Mesendoderm (in vitro differentiated cells): ENCODE measurements around the gene HUS1.
A peak's percentile ranks its signal among the peaks of the same experiment; 100 is the strongest.

ENCODE experiments used
- DNase-seq: peaks from one replicate; pipeline ENCODE4 v3.0.0; 2013
- H2AK5ac ChIP-seq: 2 replicates; pipeline ENCODE4 v1.6.1; 2013; ENCODE audit warnings: low read length, inconsistent platforms
- H2BK120ac ChIP-seq: 2 replicates; pipeline ENCODE4 v1.6.1; 2013; ENCODE audit warnings: low read depth, mild to moderate bottlenecking, low read length, moderate library complexity, mixed read lengths
- H2BK15ac ChIP-seq: replicated peaks from 2 replicates; pipeline ENCODE4 v1.6.1; 2013; ENCODE audit warnings: low read depth, mild to moderate bottlenecking, moderate library complexity
- H2BK5ac ChIP-seq: 2 replicates; pipeline ENCODE4 v1.6.1; 2013; ENCODE audit warnings: low read length, inconsistent platforms
- H3K18ac ChIP-seq: 2 replicates; pipeline ENCODE4 v1.6.1; 2013; ENCODE audit warnings: mild to moderate bottlenecking, low read length, mixed read lengths
- H3K23ac ChIP-seq: one replicate; pipeline ENCODE4 v1.6.1; 2013; ENCODE audit warnings: low read length
- H3K27ac ChIP-seq: 2 replicates; pipeline ENCODE4 v1.5.1; 2013; ENCODE audit warnings: low read depth, mild to moderate bottlenecking, inconsistent platforms, low read length, moderate library complexity
- H3K27me3 ChIP-seq: 2 replicates; pipeline ENCODE4 v1.6.1; 2013; ENCODE audit warnings: low read length, control low read depth, mild to moderate bottlenecking, inconsistent platforms; ENCODE audit not compliant: insufficient read depth, poor library complexity
- H3K36me3 ChIP-seq: 2 replicates; pipeline ENCODE4 v1.6.1; 2013; ENCODE audit warnings: low read length, inconsistent platforms; ENCODE audit not compliant: control insufficient read depth, insufficient read depth
- H3K4ac ChIP-seq: one replicate; pipeline ENCODE4 v1.6.1; 2013; ENCODE audit warnings: low read depth, mild to moderate bottlenecking, low read length, moderate library complexity
- H3K4me1 ChIP-seq: 2 replicates; pipeline ENCODE4 v1.6.1; 2013; ENCODE audit warnings: low read depth, low read length, inconsistent platforms; ENCODE audit not compliant: control insufficient read depth
- H3K4me2 ChIP-seq: 2 replicates; pipeline ENCODE4 v1.6.1; 2013; ENCODE audit warnings: low read length
- H3K4me3 ChIP-seq: 2 replicates; pipeline ENCODE4 v1.5.1; 2013; ENCODE audit warnings: mild to moderate bottlenecking, low read length
- H3K56ac ChIP-seq: one replicate; pipeline ENCODE4 v1.6.1; 2013; ENCODE audit warnings: low read length
- H3K79me1 ChIP-seq: 2 replicates; pipeline ENCODE4 v1.6.1; 2013; ENCODE audit warnings: low read length, inconsistent platforms
- H3K79me2 ChIP-seq: 2 replicates; pipeline ENCODE4 v1.6.1; 2013; ENCODE audit warnings: mild to moderate bottlenecking, low read length; ENCODE audit not compliant: control insufficient read depth, insufficient read depth
- H3K9ac ChIP-seq: 2 replicates; pipeline ENCODE4 v1.6.1; 2013; ENCODE audit warnings: low read length, inconsistent platforms
- H4K5ac ChIP-seq: one replicate; pipeline ENCODE4 v1.6.1; 2013; ENCODE audit warnings: low read length
- H4K8ac ChIP-seq: one replicate; pipeline ENCODE4 v1.6.1; 2013; ENCODE audit warnings: low read depth, mild to moderate bottlenecking, control low read depth, low read length, moderate library complexity
- WGBS: extraction: QIAGEN DNeasy Blood & Tissue Kit; methylation state at CpG from one replicate; pipeline ENCODE4 v1.1.7; 2013; ENCODE audit warnings: low lambda C conversion rate, missing lambda C conversion rate; ENCODE audit not compliant: insufficient coverage; ENCODE audit errors: extremely low coverage; 5-methylcytosine and 5-hydroxymethylcytosine counted together

HUS1 gene

DNA sequence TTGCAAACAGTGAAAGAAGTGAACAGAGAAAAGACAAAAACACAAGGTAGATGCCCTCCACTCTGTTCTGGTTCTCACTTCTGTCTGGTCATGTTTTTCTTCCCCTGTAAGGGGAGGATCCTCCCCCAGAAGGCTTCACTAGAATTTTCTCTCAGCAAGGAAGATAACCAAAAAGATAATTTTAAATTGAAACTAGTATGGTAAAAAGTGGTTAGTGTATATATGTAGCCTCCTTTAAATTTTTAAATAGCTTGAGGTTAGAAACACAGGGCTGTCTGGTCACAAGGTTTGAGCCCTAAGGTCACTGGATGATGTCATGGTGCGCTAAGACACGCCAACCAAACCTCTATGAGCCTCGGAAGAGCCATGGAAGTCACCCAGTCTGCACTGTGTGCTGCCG, 25.6 kb downstream of the HUS1 start:
- Histone ChIP-seq H3K79me1 (peaks cover 2% of the 10 kb centered on the region), H2BK5ac (no peak overlapping the region), H3K36me3 (no peaks in the 10 kb centered on the region), H3K4me2 (no peak overlapping the region), H2AK5ac (no peak overlapping the region), H3K27ac (no peak overlapping the region), H2BK120ac (no peak overlapping the region), H3K4ac (no peak overlapping the region), H3K4me1 (peaks cover 2% of the 10 kb centered on the region), H3K79me2 (no peaks in the 10 kb centered on the region), H3K23ac (no peak overlapping the region), H4K5ac (no peak overlapping the region), H3K4me3 (no peak overlapping the region), H3K9ac (no peak overlapping the region), H4K8ac (no peak overlapping the region), H3K27me3 (no peaks in the 10 kb centered on the region), H3K56ac (no peak overlapping the region), H3K18ac (no peak overlapping the region), H2BK15ac (no peak overlapping the region)
- DNase-seq: no peak
- WGBS: no CpG with 5 or more reads among the region's 4 CpGs

DNA sequence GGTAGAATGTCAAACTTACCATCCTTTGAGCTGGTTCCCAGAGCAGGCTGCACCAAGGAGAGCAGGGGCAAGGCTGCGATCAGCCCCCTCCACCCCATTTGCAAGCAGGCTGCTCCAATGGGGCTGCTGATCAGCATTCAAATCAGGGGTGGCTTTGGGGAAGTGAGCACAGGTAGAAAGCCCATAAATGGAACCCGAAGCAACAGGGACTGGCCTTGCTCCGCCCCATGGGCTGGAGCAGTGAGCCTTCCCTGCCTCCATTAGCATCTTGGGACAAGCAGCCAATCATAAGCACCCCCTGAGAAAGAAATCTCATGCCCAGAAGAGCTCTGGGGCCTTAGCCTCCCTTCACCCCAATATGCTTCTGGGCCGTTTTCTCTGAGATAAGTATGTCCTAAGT, 27.2 kb downstream of the HUS1 start:
- no peak overlapping the region for H3K4ac ChIP-seq
- H3K4me1 ChIP-seq: peaks cover 2% of the 10 kb centered on the region
- no peak overlapping the region for H2AK5ac ChIP-seq
- H3K56ac ChIP-seq: no peak overlapping the region
- no peak overlapping the region for H4K8ac ChIP-seq
- no peak overlapping the region for H2BK120ac ChIP-seq
- no peak overlapping the region for H3K18ac ChIP-seq
- H3K27ac ChIP-seq: no peak overlapping the region
- no peak overlapping the region for H2BK15ac ChIP-seq
- H3K4me3 ChIP-seq: no peak overlapping the region
- peaks cover 2% of the 10 kb centered on the region for H3K79me1 ChIP-seq
- no peak overlapping the region for H3K23ac ChIP-seq
- no CpG with 5 or more reads among the region's 4 CpGs for WGBS
- no peaks in the 10 kb centered on the region for H3K36me3 ChIP-seq
- H3K4me2 ChIP-seq: no peak overlapping the region
- no peak for DNase-seq
- no peaks in the 10 kb centered on the region for H3K27me3 ChIP-seq
- no peak overlapping the region for H4K5ac ChIP-seq
- H2BK5ac ChIP-seq: no peak overlapping the region
- no peaks in the 10 kb centered on the region for H3K79me2 ChIP-seq
- H3K9ac ChIP-seq: no peak overlapping the region

DNA sequence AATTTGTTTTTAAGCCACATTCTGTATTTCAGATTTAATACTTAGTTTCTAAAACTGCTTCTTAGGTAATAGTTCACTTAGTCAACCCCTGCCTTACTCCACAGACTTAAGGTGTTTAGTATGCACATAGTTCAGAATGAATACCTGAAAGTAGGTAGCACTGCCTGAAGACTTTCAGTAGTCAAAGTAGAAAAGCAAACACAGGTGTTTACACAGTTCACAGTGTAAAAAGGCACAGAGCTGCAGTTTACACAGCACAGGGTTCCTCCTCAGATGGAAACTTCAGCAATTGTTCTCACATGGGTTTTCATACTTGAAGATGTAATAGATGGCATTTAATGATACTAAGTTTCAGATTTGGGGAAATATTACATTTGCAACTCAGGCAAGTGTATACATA, 28.0 kb downstream of the HUS1 start:
- Histone ChIP-seq H3K9ac (no peak overlapping the region), H3K79me2 (no peaks in the 10 kb centered on the region), H3K36me3 (no peaks in the 10 kb centered on the region), H3K4me1 (peaks cover 2% of the 10 kb centered on the region), H2BK15ac (no peak overlapping the region), H3K79me1 (peaks cover 2% of the 10 kb centered on the region), H3K27me3 (no peaks in the 10 kb centered on the region), H3K18ac (no peak overlapping the region), H3K23ac (no peak overlapping the region), H3K56ac (no peak overlapping the region), H4K5ac (no peak overlapping the region), H3K4me3 (no peak overlapping the region), H3K4ac (no peak overlapping the region), H2BK120ac (no peak overlapping the region), H2BK5ac (no peak overlapping the region), H3K4me2 (no peak overlapping the region), H2AK5ac (no peak overlapping the region), H3K27ac (no peak overlapping the region), H4K8ac (no peak overlapping the region)
- DNase-seq: no peak

DNA sequence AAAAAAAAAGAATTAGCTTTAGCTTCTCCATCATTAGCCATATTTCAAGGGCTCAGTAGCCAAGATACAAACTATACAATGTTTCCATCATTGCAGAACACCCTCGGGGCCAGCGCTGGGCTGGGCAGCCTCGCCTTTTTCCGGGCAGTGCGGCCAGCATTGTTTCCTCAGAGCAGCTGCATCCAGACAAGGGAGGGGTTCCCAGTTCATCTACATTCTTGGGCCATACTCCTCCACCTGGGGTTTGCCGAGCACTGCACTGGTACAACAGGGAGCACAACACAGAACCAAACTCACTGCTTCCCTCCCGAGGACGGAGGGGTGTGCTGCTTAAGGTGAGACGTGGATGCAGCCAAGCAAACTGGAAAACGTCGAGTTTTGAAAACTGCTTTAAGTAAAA, 28.7 kb downstream of the HUS1 start:
- Histone ChIP-seq H3K4me2 (no peak overlapping the region), H3K36me3 (no peaks in the 10 kb centered on the region), H3K4me1 (no peaks in the 10 kb centered on the region), H3K56ac (no peak overlapping the region), H4K8ac (no peak overlapping the region), H3K9ac (no peak overlapping the region), H3K79me2 (no peaks in the 10 kb centered on the region), H3K27me3 (no peaks in the 10 kb centered on the region), H2BK5ac (no peak overlapping the region), H2BK120ac (no peak overlapping the region), H3K4me3 (no peak overlapping the region), H2AK5ac (no peak overlapping the region), H4K5ac (no peak overlapping the region), H2BK15ac (no peak overlapping the region), H3K79me1 (no peaks in the 10 kb centered on the region), H3K27ac (no peak overlapping the region), H3K18ac (no peak overlapping the region), H3K4ac (no peak overlapping the region), H3K23ac (no peak overlapping the region)
- WGBS: no CpG with 5 or more reads among the region's 11 CpGs
- peak; percentile 34 for DNase-seq

DNA sequence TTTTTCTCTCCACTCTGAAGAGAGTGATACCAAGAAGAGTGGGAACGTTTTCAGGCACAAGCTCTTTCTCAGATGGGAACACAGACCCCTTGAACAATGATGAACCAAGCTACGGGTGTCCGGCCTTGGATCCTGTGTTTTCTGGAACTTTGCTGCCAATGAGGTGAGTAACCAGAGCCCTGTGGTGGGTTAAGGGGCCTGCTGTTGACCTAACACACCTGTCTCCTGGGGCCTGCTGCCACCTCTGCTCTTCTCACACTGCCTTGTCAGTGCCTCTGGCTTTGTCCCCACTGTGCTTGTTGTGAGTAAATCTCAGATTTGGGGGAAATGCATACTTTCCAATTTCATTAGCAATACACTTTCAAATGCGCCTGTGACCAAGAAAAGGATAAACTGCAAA, 29.7 kb downstream of the HUS1 start:
- Histone ChIP-seq H4K5ac (no peak overlapping the region), H3K4me2 (no peak overlapping the region), H2BK5ac (no peak overlapping the region), H3K27ac (no peak overlapping the region), H3K36me3 (no peaks in the 10 kb centered on the region), H3K56ac (no peak overlapping the region), H3K9ac (no peak overlapping the region), H2BK15ac (no peak overlapping the region), H3K4me3 (no peak overlapping the region), H4K8ac (no peak overlapping the region), H3K4ac (no peak overlapping the region), H2AK5ac (no peak overlapping the region), H3K18ac (no peak overlapping the region), H3K4me1 (no peaks in the 10 kb centered on the region), H3K79me1 (no peaks in the 10 kb centered on the region), H2BK120ac (no peak overlapping the region), H3K23ac (no peak overlapping the region), H3K27me3 (no peaks in the 10 kb centered on the region), H3K79me2 (no peaks in the 10 kb centered on the region)
- no CpG with 5 or more reads among the region's 4 CpGs for WGBS
- DNase-seq: no peak

GRCh38 chr7:47948141-47948790, 31.1 kb downstream of the HUS1 start, which contains the start of gene PKD1L1:
PKD1L1 (minus strand) TSS chr7:47948466; CDS start chr7:47948440, 26 bp downstream.
- no peak within 1 kb of the TSS for H2BK15ac ChIP-seq
- no peaks in the 10 kb centered on the region for H3K27me3 ChIP-seq

More at GRCh38 chr7:47948141-47948790, 31.1 kb downstream of the HUS1 start, which contains the start of gene PKD1L1:
- H3K23ac ChIP-seq: no peak within 1 kb of the TSS
- no peaks in the 10 kb centered on the region for H3K79me2 ChIP-seq
- H3K36me3 ChIP-seq: no peaks in the 10 kb centered on the region
- no CpG with 5 or more reads among the region's 7 CpGs for WGBS
- H3K56ac ChIP-seq: no peak within 1 kb of the TSS
- no peak within 1 kb of the TSS for H2BK120ac ChIP-seq
- no peak within 1 kb of the TSS for H3K4me3 ChIP-seq
- no peak within 1 kb of the TSS for H4K5ac ChIP-seq
- no peak within 1 kb of the TSS for H2BK5ac ChIP-seq
- no peaks in the 10 kb centered on the region for H3K79me1 ChIP-seq
- no peak for DNase-seq
- H3K4me2 ChIP-seq: no peak within 1 kb of the TSS
- no peak within 1 kb of the TSS for H3K18ac ChIP-seq
- H3K4ac ChIP-seq: no peak within 1 kb of the TSS
- H3K4me1 ChIP-seq: no peaks in the 10 kb centered on the region
- H2AK5ac ChIP-seq: no peak within 1 kb of the TSS
- H4K8ac ChIP-seq: no peak within 1 kb of the TSS
- no peak within 1 kb of the TSS for H3K27ac ChIP-seq
- H3K9ac ChIP-seq: no peak within 1 kb of the TSS
